Right lobe of liver (tissue), 6 donors: ENCODE measurements around the gene HAND1. TPM values are rescaled to one million over a fixed set of nuclear protein-coding genes. Genes with fewer than 3 reads are reported as not detected.

Experiments
- ATAC-seq, 4 donors: fragments of 200-7000 bp; cut with Tn5 transposase; one replicate each; pipeline ENCODE4 v1.9.1; 2020; ENCODE audit warnings: mild to moderate bottlenecking in 4 of 4, moderate library complexity in 4 of 4
- DNase-seq, 3 donors: peaks; one replicate each; pipeline ENCODE4 v3.0.0-alpha.2; 2020
- H3K27ac ChIP-seq, 3 donors: fragments of 200-600 bp; one replicate each; pipeline ENCODE4 v1.8.0; 2022
- H3K27me3 ChIP-seq, 2 donors: fragments of 200-600 bp; one replicate each; pipeline ENCODE4 v1.8.0; 2022
- H3K36me3 ChIP-seq, 4 donors: fragments of 200-600 bp; sonication (generic) in 1 of 4; one replicate each; pipeline versions ENCODE4 v1.5.1 to v1.8.0; 2017 to 2022; ENCODE audit warnings: control low read depth in 1 of 4
- H3K4me1 ChIP-seq, 4 donors: fragments of 200-600 bp; sonication (generic) in 1 of 4; one replicate each; pipeline versions ENCODE4 v1.5.1 to v1.8.0; 2017 to 2022; ENCODE audit warnings: control low read depth in 1 of 4
- H3K4me3 ChIP-seq, 3 donors: fragments of 200-600 bp; one replicate each; pipeline ENCODE4 v1.8.0; 2022
- H3K9me3 ChIP-seq, 4 donors: fragments of 200-600 bp; sonication (generic) in 1 of 4; one replicate each; pipeline versions ENCODE4 v1.5.1 to v1.8.0; 2017 to 2022; ENCODE audit warnings: control low read depth in 1 of 4
- CTCF ChIP-seq, 4 donors: fragments of 200-600 bp in 3 of 4; fragments of 450-650 bp in 1 of 4; IDR thresholded peaks; one replicate each; pipeline versions ENCODE4 v1.5.1 to v1.8.0; 2016 to 2022; ENCODE audit warnings: antibody characterized with exemption in 4 of 4, mild to moderate bottlenecking in 2 of 4
- POLR2A ChIP-seq: fragments of 450-650 bp; IDR thresholded peaks from one replicate; pipeline ENCODE4 v1.6.1; 2017; ENCODE audit warnings: antibody characterized with exemption, mild to moderate bottlenecking
- WGBS: methylation state at CpG from one replicate; pipeline ENCODE4 v1.1.6; 2018; ENCODE audit warnings: low coverage, low lambda C conversion rate; ENCODE audit not compliant: insufficient coverage; ENCODE audit errors: missing lambda C conversion rate; 5-methylcytosine and 5-hydroxymethylcytosine counted together
- intact Hi-C, 2 donors: fragments of 100-400 bp; cut with DNase I; formaldehyde crosslinking; loops; one replicate each; pipeline versions ENCODE4 v1.11.2 to v1.14.1; 2022
- total RNA-seq, 6 experiments: library from RNA; depleted of rRNA in 2 of 6; stranded (reverse); fragments of >200 nt in 2 of 6; fragmentation: NEBNext Ultra II Directional in 3 of 6; extraction: Animal tissue kit (Norgen Biotek cat#: 25700) in 3 of 6; gene quantifications; one replicate each; pipeline versions ENCODE4 v1.1.0 to v1.2.4, GENCODE V29; 2016 to 2023
- donor health status: DM: no; HTN: yes; CAD: no.
- donor health status: DM: no; HTN: no; CAD: no.
- donor health status: DM: no; HTN: no; CAD: no.
- donor health status: DM: no; HTN: yes; CAD: no.
- donor health status: DM: no; HTN: yes; CAD: no.

HAND1 gene
- total RNA-seq, 6 experiments from 2014 or later, result not detected

- ATAC-seq (no peak), DNase-seq (no peak)
- H3K4me1 ChIP-seq, result peaks cover 0 to 3% (median 0%) of the 10 kb centered on the region in 4 donors
- H3K9me3 ChIP-seq, result no peaks in the 10 kb centered on the region
- intact Hi-C loops, result no loop called here
- no peaks in the 10 kb centered on the region for H3K36me3 ChIP-seq
- H3K27me3 ChIP-seq, result no peaks in the 10 kb centered on the region
- no peak overlapping the region for H3K27ac ChIP-seq
- TF ChIP-seq CTCF (IDR thresholded peaks at IDR 0.05) (no peak), POLR2A (no peak)
- WGBS, result 86% methylated on average over 1 of the region's 1 CpG
- no peak overlapping the region for H3K4me3 ChIP-seq
These were observed 48.7 kb downstream of the HAND1 start for GRCh38 chr5:154429341-154429740.

DNA sequence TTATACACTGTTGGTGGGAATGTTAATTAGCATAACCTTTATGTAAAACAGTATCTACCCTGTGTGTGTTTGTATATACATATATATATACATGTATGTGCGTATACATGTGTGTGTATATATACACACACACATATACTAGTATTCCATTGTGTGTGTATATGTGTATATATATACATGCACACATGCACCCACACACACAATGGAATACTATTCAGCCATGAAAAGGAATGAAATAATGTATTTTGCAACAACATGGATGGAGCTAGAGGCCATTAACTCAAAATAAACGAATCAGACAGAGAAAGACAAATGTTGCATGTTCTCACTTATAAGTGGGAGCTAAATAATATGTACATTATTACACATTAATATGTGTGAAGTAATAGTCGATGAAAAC, 49.8 kb downstream of the HAND1 start:
- DNase-seq (no peak), ATAC-seq (no peak)
- peaks cover 0 to 7% (median 0%) of the 10 kb centered on the region in 4 donors for H3K4me1 ChIP-seq
- H3K4me3 ChIP-seq, result no peak overlapping the region
- no peak for TF ChIP-seq POLR2A
- TF ChIP-seq CTCF (IDR thresholded peaks at IDR 0.05), result no peak
- no peaks in the 10 kb centered on the region for H3K9me3 ChIP-seq
- H3K36me3 ChIP-seq, result no peaks in the 10 kb centered on the region
- intact Hi-C loops, result no loop called here
- 88% methylated on average over 3 of the region's 3 CpGs for WGBS
- no peak overlapping the region for H3K27ac ChIP-seq
- H3K27me3 ChIP-seq, result no peaks in the 10 kb centered on the region

Other genes with a start within 250 kb of the HAND1 start
- gene SAP30L, start 32.2 kb downstream of the HAND1 start, total RNA-seq, result 10 to 100 TPM in 5 of 6 experiments, 1 to 10 TPM in 1; 9.7 to 24.9 (median 20.1) TPM